Nephron progenitor cell (in vitro differentiated cells): Measurements from ENCODE around the gene RDH13.

Experiments used
- DNase-seq: peaks from one replicate; pipeline ENCODE4 v3.0.0; 2021
- H3K27ac Mint-ChIP-seq: 2 replicates; pipeline ENCODE4 v1.8.0; 2021; ENCODE audit warnings: mild to moderate bottlenecking, moderate library complexity, mixed read lengths
- H3K27me3 Mint-ChIP-seq: 2 replicates; pipeline ENCODE4 v1.8.0; 2021; ENCODE audit warnings: mild to moderate bottlenecking, low read depth, mixed read lengths; ENCODE audit not compliant: poor library complexity
- H3K36me3 Mint-ChIP-seq: 2 replicates; pipeline ENCODE4 v1.8.0; 2021; ENCODE audit warnings: low read depth, mixed read lengths
- H3K4me1 Mint-ChIP-seq: 2 replicates; pipeline ENCODE4 v1.8.0; 2021; ENCODE audit warnings: mixed read lengths
- H3K4me3 Mint-ChIP-seq: 2 replicates; pipeline ENCODE4 v1.8.0; 2021; ENCODE audit warnings: mild to moderate bottlenecking, moderate library complexity, mixed read lengths
- H3K9me3 Mint-ChIP-seq: 2 replicates; pipeline ENCODE4 v1.8.0; 2021; ENCODE audit warnings: mild to moderate bottlenecking, moderate library complexity, mixed read lengths
- CTCF ChIP-seq: fragments of 200-600 bp; sonication (generic); IDR thresholded peaks from 2 replicates; pipeline ENCODE4 v1.5.0; 2021; ENCODE audit warnings: antibody characterized with exemption

RDH13 gene

GRCh38 chr19:55106591-55106990, 43.6 kb upstream of the RDH13 start:
- DNase-seq: no peak
- Mint-ChIP-seq H3K4me1 (peaks cover 9% of the 10 kb centered on the region), H3K27me3 (no peaks in the 10 kb centered on the region), H3K36me3 (peaks cover 54% of the 10 kb centered on the region), H3K9me3 (peaks cover 19% of the 10 kb centered on the region), H3K4me3 (no peak overlapping the region), H3K27ac (no peak overlapping the region)
- TF ChIP-seq CTCF: no peak

GRCh38 chr19:55105237-55105636, 42.3 kb upstream of the RDH13 start:
- H3K36me3 Mint-ChIP-seq: peaks cover 56% of the 10 kb centered on the region
- H3K4me3 Mint-ChIP-seq: no peak overlapping the region
- no peak overlapping the region for H3K27ac Mint-ChIP-seq
- peaks cover 2% of the 10 kb centered on the region for H3K4me1 Mint-ChIP-seq
- H3K27me3 Mint-ChIP-seq: no peaks in the 10 kb centered on the region
- no peak for DNase-seq
- TF ChIP-seq CTCF: no peak
- peaks cover 19% of the 10 kb centered on the region for H3K9me3 Mint-ChIP-seq

- Mint-ChIP-seq H3K36me3 (peaks cover 47% of the 10 kb centered on the region), H3K27ac (no peak overlapping the region), H3K4me3 (no peak overlapping the region), H3K9me3 (peaks cover 19% of the 10 kb centered on the region), H3K27me3 (no peaks in the 10 kb centered on the region), H3K4me1 (peaks cover 12% of the 10 kb centered on the region)
- TF ChIP-seq CTCF: no peak
- DNase-seq: no peak
Measured at GRCh38 chr19:55103190-55103589, 40.2 kb upstream of the RDH13 start.

GRCh38 chr19:55101261-55101660, 38.3 kb upstream of the RDH13 start:
- Mint-ChIP-seq H3K27me3 (no peaks in the 10 kb centered on the region), H3K4me1 (peaks cover 17% of the 10 kb centered on the region), H3K27ac (no peak overlapping the region), H3K9me3 (peaks cover 19% of the 10 kb centered on the region), H3K4me3 (no peak overlapping the region), H3K36me3 (peaks cover 39% of the 10 kb centered on the region)
- no peak for DNase-seq
- no peak for TF ChIP-seq CTCF

- Mint-ChIP-seq H3K9me3 (peaks cover 19% of the 10 kb centered on the region), H3K27ac (no peak overlapping the region), H3K36me3 (peaks cover 29% of the 10 kb centered on the region), H3K4me3 (no peak overlapping the region), H3K27me3 (peaks cover under 1% of the 10 kb centered on the region), H3K4me1 (peaks cover 19% of the 10 kb centered on the region)
- TF ChIP-seq CTCF: peak; percentile 12
- DNase-seq: peak; percentile 46
Measured at GRCh38 chr19:55099557-55100506, 36.9 kb upstream of the RDH13 start.
